Activated CD8-positive, alpha-beta memory T cell treated with anti-CD3 and anti-CD28 coated beads, Interleukin-2, amount 50 U/mL, for 1 hour (primary cell): ENCODE data around the gene MUC3A.

Experiments
- DNase-seq: peaks from one replicate; pipeline ENCODE4 v3.0.0-alpha.2; 2020; ENCODE audit errors: extremely low read depth

MUC3A gene

DNA sequence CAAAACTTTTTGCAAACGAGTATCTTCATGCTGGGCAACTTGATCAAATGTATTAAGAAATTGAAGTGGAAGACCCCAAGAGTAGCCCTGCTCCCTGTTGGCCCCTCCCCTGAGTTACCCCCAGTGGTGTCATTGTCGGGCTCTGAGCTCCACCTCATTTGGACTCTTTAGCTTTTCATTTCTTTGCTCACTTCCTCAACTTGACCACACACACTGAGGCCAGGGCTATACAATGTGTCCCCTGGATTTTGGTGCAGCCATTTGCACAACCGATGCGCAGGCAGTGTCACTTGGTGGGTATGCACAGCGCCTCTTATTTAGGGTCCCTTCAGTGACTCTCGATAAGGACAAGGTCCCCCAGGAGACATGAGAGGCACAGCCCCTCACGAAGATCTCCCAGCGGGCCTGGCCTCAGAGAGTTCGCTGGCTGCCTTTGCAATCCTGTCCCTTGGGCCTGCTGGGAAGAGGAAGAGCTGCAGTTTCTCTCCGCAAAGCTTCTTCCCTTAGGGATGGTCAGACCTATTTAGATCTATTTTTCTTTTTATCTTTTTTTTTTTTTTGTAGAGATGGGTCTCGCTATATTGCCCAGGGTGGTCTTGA lies 2.5 kb upstream of the MUC3A start:
- DNase-seq: no peak

DNA sequence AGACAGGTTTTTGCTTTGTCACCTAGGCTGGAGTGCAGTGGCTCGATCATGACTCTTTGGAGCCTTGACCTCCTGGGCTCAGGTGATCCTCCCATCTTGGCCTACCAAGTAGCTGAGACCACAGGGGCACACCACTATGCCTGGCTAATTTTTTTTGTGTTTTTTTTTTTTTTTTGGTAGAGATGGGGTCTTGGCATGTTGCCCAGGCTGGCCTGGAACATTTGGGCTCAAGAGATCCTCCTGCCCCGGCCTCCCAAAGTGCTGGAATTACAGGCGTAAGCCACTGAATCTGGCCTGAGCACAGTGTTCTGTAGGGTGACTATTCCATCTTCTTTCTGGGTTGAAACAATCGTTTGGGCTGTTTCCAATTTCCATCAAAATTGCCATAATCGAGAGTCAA lies 1.5 kb upstream of the MUC3A start:
- no peak for DNase-seq

DNA sequence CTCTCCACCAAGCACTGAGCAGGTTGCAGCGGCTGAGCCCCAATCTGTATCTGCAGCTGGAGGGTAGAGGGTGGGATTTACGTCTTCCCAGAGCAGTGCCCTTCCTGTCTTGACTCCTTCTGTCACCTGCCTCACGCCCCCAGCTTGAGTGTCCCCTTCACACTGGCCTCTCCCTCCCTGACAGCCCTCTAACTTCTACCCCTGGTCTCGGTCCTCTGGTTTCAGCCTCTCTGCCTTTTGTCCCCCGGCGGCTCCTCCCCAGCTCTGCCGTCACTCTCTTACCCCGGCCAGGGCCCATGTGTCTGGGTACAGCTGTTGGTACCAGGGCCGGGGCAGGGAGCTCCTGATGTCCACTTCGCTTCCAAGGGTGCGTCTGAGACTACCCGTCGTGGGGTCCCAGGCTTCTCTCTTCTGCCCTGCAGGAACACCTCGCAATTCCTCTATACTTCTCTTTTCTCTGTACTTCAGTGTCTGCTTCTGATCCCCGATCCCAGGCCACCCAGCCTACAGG lies 654 bp downstream of the MUC3A start:
- DNase-seq: no peak

DNA sequence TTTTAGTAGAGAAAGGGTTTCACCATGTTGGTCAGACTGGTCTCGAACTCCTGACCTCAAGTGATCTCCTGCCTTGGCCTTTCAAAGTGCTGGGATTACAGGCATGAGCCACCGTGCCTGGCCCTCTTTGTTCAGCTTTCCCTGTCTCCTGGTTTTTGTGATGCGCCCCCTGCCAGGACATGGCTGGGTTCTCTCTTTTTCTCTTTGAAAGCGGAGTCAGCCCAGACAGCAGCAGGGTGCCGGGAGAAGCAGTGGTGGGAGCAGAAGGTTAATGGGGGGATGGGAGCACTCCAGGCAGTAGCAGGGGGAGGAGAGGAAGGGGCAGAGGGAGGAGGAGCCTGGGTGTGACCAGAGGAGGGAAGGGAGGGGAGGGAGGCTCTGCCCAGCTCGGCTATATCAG lies 1.8 kb downstream of the MUC3A start:
- DNase-seq: no peak

DNA sequence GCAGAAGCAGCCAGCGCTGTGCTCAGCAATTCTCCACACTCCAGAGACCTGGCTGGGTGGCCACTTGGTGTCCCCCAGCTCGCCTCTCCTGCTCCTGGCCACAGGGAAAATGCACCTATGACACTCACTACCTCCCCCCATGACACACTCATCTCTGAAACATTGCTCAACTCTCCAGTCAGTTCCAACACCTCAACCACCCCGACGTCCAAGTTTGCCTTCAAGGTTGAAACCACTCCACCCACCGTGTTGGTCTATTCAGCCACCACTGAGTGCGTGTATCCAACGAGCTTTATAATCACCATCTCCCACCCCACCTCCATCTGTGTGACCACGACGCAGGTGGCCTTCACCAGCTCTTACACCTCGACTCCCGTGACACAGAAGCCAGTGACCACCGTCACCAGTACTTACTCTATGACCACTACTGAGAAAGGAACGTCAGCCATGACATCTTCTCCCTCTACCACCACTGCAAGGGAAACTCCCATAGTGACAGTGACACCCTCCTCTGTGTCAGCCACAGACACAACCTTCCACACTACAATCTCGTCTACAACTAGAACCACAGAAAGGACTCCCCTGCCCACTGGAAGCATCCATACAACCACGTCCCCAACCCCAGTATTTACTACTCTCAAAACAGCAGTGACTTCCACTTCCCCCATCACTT lies 2.7 kb downstream of the MUC3A start:
- DNase-seq: no peak

DNA sequence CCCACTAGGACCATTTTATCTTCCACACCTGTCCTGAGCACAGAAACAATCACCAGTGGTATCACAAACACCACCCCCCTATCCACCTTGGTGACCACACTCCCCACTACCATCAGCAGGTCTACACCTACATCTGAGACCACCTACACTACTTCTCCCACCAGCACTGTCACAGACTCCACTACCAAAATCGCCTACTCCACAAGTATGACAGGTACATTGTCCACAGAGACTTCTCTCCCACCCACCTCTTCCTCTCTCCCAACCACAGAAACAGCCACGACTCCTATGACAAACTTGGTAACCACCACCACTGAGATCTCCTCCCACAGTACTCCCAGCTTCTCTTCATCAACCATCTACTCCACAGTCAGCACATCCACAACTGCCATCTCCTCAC lies 3.3 kb downstream of the MUC3A start:
- no peak for DNase-seq

DNA sequence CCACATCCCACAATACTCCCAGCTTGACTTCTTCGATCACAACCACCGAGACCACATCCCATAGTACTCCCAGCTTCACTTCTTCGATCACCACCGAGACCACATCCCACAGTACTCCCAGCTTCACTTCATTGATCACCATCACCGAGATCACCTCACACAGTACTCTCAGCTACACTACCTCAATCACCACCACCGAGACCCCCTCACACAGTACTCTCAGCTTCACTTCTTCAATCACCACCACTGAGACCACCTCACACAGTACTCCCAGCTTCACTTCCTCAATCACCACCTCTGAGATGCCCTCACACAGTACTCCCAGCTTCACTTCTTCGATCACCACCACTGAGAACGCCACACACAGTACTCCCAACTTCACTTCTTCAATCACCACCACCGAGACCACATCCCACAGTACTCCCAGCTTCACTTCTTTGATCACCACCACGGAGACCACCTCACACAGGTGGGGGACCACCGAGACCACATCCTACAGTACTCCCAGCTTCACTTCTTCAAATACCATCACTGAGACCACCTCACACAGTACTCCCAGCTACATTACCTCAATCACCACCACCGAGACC lies 8.6 kb downstream of the MUC3A start:
- no peak for DNase-seq

DNA sequence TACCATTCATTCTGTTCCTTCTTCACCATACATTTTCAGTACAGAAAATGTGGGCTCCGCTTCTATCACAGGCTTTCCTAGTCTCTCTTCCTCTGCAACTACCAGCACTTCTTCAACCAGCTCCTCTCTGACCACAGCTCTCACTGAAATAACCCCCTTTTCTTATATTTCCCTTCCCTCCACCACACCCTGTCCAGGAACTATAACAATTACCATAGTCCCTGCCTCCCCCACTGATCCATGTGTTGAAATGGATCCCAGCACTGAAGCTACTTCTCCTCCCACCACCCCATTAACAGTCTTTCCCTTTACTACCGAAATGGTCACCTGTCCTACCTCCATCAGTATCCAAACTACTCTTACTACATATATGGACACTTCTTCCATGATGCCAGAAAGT lies 10.6 kb downstream of the MUC3A start:
- no peak for DNase-seq

DNA sequence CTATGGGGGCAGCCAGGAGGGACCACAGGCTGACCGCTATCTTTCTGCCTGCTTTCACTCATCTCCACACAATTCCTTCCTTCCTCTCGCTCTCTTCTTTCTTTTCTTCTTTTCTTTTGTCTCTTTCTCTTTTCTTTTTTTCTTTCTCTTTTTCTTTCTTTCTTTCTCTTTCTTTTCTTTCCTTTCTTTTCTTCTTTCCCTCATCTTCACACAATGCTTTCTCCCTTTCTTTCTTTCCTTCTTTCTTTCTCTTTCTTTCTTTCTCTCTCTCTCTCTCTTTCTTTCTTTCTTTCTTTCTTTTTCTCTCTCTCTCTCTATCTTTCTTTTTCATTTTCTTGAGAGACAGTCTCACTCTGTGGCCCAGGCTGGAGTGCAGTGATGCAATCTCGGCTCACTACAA lies 13.2 kb downstream of the MUC3A start:
- no peak for DNase-seq

DNA sequence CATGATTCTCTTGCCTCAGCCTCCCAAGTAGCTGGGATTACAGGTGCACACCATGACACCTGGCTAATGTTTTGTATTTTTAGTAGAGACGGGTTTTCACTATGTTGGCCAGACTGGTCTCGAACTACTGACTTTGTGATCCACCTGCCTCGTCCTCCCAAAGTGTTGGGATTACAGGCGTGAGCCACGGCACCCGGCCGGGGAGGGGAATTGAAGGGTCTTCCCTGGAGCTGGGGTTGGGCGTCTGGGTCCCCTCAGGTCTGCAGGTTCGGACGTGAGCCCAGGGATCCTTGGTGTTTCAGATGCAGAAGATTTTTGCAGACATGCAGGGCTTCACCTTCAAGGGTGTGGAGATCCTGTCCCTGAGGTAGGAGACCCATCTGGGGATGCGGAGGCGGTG lies 14.1 kb downstream of the MUC3A start:
- DNase-seq: no peak

DNA sequence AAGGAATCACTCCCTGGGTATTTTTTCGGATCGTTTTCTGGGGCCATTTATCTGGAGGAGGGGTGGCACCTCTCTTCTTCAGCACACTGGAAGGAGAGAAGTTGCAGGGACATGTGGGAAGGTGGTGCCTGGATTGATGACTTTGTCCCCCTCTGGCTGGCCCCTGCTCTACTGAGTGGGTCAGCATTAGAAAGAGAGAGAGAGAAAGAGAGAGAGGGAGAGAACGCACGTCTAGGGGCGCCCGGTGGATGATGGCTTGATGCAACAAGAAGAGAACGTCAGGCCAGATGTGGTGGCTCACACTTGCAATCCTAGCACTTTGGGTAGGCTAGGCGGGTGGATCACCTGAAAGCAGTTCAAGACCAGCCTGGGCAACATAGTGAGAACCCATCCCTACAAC lies 14.5 kb downstream of the MUC3A start:
- no peak for DNase-seq

DNA sequence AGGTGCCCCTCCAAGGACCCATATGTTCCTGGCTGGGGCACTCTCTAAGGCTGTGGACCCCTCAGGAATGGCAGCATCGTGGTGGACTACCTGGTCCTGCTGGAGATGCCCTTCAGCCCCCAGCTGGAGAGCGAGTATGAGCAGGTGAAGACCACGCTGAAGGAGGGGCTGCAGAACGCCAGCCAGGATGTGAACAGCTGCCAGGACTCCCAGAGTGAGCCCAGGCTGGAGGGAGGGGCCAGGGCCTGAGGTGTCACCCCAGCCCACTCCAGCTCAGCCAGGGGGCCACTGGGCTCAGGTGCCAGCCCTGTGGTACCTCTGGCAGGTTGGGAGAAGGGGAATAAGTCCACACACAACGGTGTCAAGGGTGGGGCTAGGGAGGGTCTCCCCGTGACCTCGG lies 15.3 kb downstream of the MUC3A start:
- no peak for DNase-seq

DNA sequence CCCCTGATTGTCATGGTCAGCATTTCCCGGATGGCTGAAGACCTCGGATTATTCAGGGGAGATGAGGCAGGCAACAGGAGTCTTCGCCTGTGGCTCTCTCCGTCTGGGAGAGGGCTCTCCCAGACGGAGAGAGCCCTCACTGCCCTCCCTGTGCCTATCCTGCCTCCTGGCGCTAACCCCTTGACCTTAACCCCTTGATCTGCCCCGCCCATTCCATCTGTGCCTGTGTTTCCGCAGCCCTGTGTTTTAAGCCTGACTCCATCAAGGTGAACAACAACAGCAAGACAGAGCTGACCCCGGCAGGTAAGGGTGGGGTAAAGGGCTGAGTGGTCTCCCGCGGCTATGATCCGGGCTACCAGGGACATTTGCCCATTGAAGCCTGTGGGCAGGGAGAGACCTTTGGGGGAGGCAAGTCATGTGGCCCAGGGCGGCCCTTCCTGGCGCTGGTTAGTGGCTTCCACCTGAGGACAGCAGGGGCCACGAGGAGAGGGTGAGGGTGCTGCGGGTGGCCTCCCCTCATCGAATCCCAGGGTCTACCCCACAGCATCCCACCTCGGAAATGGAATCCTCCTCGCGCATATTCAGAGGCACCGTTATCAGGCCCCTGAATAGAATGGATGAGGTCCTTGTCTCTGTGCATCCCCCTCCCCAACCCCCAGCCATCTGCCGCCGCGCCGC lies 15.8 kb downstream of the MUC3A start:
- no peak for DNase-seq

DNA sequence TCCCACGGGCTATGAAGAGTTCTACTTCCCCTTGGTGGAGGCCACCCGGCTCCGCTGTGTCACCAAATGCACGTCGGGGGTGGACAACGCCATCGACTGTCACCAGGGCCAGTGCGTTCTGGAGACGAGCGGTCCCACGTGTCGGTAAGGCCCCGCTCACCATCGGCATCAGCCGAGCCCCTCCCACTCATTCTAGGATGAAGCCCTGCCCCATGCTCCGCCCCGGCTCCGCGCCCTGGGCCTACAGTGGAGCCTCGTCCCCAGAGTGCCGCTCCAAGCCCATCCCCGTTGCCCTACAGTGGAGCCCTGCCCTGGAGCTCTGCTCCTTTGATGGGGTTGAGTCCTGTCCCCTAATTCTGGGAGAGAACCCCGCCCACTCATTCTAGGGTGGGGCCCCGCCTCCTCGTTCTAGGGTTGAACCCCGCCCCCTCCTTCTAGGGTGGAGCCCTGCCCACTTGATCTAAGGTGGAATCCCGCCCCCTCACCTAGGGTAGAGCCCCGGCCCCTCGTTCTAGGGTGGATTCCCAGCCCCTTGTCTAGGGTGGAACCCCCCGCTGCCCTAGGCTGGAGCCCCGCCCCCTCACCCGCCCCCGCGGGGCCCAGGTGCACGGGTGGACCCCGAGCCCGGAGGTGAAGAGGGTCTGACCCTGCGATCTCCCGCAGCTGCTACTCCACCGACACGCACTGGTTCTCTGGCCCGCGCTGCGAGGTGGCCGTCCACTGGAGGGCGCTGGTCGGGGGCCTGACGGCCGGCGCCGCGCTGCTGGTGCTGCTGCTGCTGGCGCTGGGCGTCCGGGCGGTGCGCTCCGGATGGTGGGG lies 16.6 kb downstream of the MUC3A start:
- DNase-seq: no peak

DNA sequence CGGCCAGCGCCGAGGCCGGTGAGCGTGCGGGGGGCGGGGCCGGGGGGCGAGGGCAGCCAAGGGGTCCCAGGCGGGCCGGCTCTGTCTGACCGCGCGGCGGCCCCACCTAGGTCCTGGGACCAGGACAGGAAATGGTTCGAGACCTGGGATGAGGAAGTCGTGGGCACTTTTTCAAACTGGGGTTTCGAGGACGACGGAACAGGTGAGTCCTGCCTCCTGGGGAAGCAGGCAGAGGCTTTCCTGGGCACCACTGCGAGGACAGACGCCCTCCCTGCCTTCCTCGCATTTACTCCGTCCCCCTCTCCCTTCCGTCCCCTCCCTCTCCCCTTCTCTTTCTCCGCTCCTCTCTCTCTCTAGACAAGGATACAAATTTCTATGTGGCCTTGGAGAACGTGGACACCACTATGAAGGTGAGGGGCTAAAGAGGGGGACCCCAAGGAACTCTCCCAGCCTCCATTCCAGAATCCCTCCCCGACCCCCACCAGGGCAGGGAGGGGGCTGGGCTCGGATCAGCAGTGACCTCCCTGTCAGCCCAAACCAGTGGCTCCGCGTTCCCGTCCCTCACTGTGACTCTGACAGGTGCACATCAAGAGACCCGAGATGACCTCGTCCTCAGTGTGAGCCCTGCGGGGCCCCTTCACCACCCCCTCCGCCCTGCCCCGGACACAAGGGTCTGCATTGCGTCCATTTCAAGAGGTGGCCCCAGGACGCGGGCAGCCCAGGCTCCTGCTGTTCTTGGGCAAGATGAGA lies 17.4 kb downstream of the MUC3A start:
- no peak for DNase-seq

DNA sequence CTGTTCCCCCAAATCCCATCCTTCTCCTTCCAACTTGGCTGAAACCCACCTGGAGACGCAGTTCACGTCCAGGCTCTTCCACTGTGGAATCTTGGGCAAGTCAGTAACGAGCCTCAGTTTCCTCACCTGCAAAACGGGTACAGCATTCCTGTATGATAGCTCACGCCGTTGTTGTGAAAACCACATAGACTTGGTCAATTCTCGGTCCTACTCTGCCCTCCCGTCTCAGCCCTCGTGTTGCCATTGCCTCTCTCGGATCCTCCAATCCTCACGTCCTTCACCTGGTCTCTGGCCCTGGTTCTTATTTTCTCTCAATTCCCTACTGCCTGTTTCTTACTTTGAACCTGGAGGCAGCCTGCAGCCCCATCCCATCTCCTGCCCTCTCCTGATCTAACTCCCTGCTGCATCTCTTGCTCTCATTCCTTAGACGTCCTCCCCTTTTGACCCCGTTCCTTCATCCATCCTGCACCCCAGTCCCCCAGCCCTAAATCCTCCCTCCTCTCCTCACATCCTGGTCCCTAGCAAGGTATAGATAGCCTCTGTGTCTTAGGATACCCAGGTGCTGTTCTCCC lies 18.0 kb downstream of the MUC3A start:
- no peak for DNase-seq

DNA sequence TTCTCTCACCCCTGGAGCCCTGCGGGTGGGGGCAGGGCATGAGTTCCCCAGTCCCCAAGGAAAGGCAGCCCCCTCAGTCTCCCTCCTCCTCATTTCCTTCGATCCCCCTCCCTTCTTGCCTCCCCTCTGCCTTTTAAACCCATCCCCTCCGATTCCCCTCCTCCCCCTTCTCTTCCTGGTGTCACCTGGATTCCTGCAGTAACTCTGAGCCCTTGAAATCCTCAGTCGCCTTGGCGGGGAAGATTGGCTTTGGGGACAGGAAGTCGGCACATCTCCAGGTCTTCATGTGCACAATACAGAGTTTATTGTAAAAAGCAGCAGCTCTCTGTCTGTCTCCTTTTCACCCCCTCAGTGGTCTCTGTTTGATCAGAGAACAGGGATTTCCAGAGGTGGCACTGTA lies 18.7 kb downstream of the MUC3A start:
- no peak for DNase-seq

DNA sequence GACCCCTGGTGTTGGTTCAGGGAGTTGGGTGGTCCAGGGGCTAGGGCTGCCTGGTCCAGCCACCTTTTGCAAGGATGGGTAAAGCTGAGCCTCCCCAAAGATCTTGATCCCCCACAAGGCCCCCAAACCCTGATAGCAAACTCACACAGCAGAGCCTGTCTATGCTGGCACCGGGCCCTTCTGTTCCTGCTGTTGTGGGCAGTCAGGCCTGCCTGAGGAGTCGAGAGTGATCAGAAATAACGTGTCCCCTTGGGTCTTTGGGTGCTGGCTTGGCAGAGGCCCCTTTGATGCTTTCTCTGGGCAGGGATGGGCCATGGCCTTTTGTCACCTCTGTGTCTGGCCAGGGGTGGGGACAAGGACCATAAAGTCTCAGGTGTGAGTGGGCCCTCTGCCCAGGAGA lies 19.3 kb downstream of the MUC3A start:
- DNase-seq: no peak

DNA sequence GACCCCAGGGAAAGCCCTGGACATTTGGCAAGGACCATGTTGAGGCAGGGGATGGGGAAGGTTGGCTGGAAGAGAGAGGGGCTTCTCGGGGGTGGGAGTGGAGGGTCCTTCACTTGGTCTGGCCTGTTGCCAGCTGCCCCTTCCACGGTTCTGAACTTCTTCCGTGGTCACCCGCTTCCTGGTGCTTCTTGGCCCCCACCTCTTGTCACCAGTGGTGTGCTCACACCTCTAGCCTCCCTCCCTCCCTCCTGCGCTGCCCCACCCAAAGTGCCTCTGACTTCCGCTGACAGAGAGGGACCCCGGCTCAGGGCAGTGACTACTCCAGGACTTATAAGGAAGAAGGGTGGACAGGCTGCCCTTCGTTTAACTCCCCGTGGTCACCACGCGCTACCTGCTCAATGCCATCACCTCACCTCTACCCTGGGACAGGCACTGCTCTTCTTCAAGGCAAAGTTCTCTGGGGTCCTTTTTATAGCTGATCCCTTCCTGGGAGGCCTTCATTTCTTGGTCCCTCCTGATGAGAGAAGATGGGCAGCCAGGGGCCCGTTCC lies 19.8 kb downstream of the MUC3A start, which contains the start of gene MUC12:
TSS of gene MUC12 (plus strand) at position 500 of the 550 bp plus-strand sequence. CDS start 58 bp downstream, outside the sequence.
- no peak for DNase-seq
